HG02759 (cell line): Measurements from ENCODE around the gene MINDY4.

ENCODE experiments used
- ATAC-seq: cut with Tn5 transposase; IDR thresholded peaks from one replicate; pipeline ENCODE4 v1.9.1; 2021; ENCODE audit warnings: mild to moderate bottlenecking, moderate library complexity; ENCODE audit not compliant: unreplicated experiment

The MINDY4 gene

DNA sequence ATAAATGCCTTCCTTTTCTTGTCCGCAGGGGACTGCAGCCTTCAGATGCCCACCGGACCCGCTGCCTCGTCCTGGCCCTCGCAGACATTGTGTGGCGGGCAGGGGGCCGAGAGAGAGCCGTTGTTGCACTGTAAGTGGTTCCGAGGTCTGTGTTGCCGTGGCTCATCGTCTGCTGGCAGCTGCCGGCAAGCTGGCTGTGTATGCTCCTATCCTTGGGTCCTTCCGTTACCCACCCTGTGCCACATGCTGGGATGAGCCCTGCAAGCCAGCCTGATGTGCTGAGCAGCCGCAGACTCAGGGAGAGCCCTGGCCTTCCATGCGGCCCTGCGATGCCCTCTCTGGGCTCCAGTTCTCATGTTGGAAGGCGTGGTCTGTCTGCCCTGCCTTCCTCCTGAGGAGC lies 79.2 kb downstream of the MINDY4 start:
- no peak for ATAC-seq

DNA sequence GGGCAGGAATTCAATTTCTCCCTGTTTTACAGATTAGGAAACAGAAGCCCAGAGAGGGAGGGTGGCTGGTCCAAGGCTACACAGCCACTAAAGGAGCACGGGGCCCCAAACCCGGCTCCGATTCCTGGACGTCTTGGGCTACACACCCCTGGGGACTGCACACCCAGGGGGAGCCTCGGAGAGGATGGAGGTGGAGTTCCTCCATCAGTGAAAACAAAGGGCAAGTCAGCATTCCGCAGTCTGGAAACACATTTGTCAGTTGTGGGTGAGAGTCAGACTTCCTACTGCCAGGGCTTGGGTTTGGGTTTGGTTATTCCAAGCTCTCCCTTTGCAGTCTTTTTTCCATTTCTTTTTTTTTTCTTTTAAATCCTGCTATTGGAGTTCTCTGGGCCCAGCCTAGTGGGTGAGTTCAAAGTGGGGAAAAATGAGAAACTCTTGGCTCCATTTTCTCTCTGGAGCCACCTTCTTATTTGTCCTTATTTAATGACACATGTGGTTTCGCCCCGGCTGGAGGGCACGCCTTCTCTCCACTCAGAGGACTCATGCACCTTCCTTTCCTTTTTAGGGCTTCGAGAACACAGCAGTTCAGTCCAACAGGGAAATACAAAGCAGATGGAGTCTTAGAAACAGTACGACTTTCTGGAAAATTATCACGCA lies 80.6 kb downstream of the MINDY4 start:
- no peak for ATAC-seq

DNA sequence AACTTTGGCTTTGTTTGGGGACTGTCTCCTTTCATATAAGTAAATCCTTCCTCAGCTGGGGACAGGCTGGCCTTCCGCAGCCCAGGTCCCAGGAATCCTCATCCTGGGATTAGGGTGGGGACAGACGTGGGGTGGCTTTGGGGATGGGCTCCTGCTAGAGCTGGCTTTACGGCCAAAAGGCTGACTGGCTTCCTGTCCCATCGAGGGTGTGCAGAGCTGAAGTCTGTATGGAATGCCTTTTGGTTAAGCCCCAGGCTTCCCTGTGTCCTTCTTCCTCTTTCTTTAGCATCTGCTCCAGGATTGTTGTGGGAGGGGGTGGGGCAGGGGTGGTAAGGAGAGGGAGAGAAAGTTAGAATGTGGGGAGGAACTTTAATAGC lies 81.1 kb downstream of the MINDY4 start:
- ATAC-seq: no peak

DNA sequence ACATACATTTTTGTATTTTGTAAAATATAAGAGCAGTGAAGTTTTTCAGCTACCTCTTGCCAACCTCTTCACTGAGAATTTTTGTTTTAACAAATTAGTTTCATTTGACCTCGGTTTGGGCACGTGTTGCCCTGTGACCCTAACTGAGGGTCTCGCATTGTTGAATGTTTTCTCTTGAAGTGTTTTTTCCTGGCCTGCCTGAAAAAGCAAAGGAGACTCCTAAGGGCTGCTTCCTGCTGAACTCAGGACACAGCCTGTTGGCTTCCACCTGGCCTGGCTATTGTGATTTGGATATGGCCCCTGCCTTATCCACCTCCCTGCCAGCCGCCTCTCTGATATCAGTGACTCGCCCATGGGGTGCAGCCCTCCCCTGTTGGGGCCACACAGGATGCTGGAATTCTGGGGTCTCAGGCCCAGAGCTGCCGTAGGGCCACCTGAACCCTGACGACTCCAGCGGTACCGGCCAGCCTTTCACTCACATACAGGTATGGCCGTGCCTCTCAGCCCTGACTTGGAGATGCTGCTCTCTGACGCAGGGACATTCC lies 81.6 kb downstream of the MINDY4 start:
- ATAC-seq: no peak

DNA sequence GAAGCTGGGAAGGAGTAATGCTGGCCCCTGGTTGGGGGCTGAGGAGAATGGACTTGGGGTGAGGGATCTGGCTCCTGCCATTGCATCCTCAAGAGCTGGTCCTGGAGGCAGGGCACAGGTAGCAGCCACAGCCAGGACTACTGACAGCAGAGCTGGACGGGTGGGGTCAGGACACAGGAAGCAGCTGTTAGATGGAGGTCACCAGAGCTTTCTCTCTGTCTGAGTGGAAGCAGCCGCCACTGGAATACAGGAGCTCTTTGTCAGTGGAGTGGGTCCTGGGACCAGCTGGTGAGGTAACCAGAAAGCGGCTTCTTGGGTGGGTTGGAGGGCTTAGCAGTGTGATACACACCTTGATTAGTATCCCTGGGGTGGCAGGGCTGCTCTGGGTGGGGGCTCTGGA lies 82.4 kb downstream of the MINDY4 start:
- no peak for ATAC-seq

DNA sequence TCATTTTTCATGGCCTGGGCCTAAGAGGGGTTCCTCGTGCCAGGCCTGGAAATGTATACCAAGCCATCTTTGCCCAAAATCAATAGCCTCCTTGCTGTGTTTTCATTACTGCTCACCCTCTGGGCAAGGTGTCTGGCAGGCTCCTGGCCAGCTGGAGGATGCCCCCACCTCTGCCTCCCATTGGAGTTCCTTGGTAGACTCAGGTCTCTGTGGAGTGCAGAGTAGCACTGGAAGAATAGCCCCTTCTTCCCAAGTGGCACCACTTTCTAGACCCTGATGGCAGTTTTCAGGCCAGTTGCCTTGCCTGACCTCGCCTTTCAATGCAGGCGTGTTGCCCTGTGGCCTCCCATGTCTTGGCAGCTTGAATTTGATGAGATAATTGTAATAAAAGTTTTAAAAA lies 84.7 kb downstream of the MINDY4 start:
- ATAC-seq: no peak

DNA sequence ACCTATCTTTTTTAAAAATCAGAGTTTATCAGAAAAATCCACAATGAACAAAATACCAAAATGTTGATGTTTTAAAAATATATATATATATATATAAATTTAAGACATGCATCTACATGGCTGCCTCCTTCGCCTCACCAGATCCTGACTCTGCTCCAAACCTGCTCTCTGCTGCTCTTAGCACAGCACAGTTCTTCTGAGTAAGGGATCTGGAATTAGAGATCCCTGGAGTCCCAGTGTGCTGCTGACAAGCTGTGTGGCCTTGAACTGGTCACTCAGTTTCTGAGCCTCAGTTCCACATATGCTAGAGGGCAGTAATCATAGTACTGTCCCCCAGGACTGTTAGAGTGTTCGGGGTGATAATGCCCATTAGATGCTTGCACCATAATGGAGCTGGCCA lies 87.4 kb downstream of the MINDY4 start:
- ATAC-seq: no peak

DNA sequence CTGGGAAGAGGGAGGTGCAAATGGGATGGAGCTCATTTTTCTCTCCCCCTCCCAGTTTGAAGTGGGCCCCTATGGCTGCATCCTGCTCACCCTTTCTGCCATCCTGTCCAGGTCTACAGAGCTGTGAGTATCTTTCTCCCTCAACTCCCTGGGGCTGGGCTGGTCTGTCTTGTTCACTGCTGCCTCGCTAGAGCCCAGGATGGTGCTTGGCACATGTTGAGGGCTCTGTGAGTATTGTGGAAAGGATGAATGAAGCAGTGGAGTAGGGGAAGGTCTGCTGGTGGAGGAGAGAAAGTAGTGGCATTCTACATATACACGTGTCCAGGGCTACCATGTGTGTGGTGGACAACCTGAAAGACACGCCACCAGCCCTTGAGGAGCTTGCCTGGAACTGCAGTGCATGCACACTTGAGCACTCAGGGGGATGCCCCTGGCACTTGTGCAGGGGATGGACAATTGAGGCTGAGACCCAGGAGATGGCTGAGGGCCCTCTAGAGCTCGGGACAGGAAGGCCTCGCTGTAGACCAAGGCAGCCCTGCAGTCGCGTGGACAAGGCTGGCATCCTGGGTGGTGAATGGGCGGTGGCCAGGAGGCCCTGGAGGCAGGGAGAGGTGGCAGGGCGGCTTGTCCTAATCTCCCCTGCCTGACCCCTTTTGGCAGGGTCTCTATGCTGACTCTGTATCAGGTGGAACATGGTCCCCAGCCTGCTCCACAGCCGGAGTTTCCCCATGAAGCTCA lies 88.2 kb downstream of the MINDY4 start:
- no peak for ATAC-seq

DNA sequence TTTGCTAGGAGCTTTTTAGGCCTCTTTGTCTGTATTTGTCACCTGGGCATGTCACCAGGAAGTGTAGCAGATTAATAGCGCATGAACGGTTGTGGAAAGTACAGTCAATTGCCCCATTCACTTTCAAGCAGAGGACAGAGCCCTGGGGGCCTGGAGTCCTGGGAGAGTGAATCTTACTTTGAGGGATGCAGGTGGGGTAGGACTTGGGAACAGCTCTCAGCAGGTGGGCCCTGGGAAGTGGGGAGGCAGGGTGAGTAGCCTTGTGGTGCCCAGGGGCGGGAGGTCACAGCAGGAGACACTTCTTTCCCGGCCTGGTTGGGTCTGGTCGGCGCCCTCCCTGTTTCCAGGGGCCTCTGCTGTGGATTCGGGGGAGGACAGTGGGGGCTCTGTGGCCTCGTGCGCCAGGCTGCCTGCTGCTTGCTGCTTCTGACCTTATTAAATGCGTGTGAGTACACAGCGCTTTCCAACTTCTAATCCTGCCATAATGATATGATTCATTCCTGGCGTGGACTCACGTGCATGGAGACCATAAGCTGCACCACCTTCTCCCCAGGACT lies 88.8 kb downstream of the MINDY4 start:
- no peak for ATAC-seq

DNA sequence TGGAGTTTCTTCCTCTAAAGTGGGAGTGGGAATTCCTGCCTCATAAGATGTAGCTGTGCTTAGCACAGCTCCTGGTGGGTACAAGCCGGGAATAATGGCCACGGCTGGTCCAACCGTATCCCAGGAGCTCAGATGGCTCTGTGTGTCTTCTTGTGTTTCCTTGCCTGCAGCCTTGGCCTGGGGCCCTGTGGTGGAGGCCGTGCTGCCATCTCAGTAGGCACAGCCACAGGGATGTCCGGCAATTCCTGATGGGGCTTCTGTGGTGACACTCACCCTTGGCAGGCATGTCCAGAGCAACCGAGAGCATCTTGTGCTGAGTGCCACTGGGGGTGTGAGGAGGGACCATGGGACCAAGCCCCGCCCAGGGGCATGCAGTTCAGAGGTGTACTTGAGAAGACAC lies 90.4 kb downstream of the MINDY4 start:
- ATAC-seq: no peak

DNA sequence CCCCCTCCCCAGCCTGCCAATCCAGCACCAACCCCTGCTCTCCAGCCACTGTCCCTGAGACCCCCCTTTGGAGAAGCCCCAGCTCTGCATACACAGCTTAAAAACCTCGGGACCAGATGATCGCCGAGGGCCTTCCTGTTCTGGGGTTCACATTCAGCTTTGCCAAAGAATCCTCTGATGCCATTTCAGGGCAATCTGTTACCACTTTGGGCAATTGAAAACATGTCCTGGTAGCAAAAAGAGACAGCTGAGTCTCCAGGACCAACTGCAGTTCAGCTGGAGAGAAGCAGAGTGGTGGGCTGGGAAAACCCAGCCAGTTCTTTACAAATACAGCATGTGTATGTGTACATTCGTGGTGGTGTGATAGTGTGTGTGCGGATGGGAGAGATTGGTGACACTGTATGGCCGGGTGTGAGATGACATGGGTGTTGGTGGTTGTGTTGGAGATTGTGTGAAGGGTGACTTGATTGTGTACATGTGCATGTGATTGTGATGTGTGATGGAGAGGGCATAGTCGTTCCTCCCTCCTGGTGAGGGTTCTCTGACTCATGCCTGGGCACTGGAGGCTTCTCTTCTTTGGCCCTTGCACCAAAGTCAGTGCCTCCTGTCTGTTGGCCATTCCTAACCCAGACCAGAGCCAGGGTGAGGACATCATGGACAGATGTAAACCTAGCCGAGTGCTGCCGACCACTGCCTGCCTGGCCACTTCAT lies 91.9 kb downstream of the MINDY4 start:
- ATAC-seq: no peak

DNA sequence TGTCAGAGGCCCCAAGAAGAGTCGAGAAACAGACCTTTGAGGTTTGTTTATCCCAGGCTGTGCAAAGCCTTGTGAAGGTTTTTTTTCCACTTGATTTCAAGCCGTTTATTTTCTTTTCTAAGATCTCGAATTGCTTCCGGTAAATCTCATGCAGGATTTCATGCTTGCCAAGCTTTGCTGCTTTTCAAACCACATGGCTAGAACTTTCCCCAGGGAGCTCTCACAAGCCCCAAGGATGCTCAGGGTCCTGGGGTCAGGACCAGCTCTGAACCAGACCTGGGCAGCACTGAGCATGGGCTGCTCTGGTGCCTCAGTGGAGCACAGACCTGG lies 92.5 kb downstream of the MINDY4 start:
- ATAC-seq: no peak

DNA sequence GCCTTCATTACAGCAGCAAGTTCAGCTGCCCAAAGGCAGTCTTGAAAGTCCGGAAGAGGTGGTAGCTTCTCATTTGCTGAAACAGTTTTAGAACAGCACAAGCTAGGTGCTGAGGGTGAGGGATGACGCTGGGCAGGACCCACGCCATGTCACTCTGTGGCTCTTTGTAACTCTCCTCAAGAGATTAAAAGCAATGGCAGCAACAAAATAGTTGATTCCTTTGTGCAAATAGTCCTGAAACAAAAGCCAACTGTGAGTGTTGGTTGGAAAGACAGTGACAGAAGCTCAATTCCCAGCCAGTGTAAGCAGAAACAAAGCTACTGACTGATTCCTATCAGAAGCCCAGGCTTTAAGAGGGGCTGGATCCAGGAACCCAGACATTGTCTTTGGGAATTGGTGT lies 92.9 kb downstream of the MINDY4 start:
- no peak for ATAC-seq

DNA sequence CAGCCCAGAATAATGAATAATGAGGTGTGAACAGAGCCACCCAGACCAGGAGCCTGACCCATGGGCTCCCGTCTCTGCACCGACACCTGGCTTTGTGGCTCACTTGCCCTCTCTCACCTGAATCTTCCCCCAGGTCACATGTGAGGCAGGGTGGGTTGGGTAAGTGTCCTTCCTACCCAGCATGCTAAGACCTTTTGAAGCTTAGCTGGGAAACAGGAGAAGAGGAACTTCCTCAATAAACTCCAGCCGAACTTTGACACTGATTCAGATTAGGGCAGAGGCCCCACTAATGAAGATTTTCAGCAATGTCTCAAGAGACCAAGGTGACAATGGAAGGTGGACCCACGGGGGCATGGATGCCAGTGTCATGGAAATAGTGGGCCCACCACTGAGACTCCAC lies 93.9 kb downstream of the MINDY4 start:
- ATAC-seq: no peak

DNA sequence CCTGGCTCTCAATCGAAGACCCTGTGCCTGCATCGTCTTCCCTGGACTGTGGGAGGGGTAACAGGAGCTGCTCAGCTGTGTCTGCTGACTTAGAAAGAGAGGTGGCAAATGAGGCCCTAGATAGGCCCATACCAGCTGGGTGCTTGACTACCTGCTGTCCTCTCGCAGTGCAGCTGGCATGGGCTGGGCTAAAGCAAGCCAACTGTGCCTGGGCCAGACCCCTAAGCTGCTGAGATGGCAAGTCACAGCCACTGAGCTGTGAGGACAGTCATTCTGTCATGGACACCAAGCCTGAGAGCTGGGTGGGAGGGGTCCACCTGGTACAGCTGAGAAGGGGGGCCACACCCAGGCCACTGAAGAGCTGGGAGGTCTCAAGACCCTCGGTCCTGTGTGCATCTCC lies 94.6 kb downstream of the MINDY4 start:
- ATAC-seq: no peak

DNA sequence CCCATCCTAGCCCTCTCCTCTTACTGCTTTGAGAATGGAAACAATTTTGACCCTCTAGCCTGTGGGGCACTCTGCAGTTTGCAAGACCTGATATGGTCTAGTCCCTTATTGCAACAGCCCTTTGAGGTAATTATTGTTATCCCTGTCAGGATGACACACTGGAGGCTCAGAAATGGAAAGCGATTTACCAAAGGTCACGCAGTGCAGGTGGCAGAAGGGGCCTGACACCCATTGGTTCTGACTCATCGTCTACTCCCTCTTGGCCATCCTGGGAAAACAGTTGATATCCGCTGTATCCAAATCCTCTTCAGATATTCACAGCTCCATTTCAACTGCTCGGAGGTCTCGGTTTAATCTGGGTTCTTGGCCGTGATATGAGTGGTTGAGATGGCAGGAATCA lies 95.7 kb downstream of the MINDY4 start:
- no peak for ATAC-seq

DNA sequence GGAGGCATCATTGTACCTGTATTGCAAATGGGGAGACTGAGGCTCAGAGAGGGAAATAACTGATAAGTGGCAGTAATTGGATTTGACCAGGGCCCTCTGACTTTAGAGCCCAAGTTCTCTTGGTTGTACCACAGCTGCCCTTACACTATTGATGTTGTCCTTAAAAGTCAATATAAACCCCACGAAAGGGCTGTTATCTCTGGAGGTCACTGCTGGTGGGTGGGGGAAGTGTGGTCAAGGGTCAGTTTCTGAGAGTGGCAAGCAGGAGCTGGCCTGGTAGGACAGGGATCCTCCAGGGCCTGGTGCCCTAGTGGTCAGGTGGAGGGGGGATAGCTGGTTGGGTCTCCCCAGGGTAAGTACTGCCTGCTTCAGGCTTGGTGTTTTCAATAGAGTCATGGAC lies 96.3 kb downstream of the MINDY4 start:
- ATAC-seq: no peak

DNA sequence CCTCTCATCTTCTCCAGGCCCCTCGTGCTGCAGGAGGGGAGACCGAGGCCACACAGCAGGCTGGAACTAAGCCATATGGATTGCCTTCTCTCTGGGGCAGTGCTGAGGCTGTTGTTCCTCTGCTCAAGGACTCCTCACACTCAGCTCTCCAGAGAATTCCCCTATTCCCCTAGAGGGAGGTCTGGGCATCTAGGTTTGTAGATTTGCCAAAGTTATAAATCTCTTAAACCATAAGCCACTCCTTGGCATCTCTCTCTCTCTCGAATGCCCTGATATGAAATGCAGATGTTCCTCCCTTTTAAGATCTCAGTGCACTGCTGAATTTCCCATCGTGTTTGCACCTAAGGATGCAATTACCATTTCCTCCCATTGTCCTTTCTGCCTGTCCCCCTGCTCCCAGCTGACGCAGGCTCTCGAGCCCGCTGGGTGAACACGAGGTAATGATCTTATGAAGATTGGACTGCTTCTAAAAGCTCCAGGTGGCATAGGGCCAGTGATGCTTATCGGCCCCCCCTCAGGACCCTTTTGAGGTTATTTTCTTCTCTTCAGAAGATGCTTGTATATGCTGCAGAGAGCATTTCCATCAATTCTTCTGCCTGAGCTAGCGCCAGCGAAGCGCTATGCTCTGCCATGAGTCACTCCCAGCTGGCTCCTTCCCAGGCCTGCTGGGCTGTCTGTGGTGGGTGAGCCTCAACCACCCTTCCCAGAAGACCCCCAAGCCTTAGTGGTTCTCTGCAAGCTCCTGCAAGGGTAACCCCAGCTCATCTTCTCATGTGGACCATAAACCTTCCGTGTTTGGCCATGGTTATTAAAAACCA lies 98.8 kb downstream of the MINDY4 start:
- ATAC-seq: no peak

DNA sequence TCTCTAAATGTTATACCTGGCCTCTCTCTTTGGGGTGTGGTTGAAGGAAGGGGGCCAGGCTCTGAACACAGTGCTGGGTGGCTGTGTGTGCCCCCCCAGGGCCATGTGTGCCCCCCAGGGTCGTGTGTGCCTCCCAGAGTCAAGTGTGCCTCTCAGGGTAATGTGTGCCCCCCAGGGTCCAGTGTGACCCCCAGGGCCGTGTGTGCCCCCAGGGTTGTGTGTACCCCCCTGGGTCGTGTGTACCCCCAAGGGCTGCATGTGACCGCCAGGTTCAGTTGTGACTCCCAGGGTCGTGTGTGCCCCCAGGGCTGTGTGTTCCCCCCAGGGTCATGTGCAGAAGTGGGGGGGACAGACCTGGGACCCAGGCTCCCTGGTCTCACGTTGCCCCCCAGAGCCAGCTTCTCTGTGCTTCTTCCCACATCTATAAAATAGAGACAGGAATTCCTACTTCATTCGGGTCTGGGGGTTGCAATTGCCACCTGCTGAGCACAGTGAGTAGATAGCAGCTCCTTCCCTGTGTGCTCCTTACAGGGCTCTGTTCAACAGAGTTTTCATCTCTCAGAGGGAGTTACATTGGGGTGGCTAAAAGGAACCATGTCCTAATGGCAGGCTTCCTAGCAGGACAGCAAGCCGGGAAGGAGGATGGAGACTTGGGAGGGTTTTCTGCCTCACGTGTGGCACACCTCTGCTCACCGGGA lies 99.8 kb downstream of the MINDY4 start:
- ATAC-seq: no peak

DNA sequence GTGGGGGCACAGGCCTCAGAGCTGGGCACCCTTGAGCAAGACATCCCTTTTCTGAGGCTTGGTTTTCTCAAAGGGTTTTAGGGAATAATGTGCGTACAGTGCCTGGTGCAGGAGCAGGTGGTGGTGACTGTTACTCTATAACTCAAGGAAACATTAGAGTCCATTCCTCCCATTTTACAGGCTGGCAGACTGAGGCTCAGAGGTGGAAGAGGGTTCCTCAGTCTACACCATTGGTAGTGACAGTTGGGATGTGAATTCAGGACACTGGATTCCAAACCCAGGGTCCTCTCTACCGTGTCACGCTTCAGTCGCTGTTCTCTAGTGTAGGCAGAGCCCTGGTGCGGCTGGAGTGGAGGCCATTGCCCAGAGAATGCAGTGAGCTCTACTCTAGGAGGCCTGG lies 100.4 kb downstream of the MINDY4 start:
- ATAC-seq: no peak
